Caki2 (cell line): Measurements from ENCODE around the gene CDH26. TPM values are rescaled to one million over a fixed set of nuclear protein-coding genes. Genes with fewer than 3 reads are reported as not detected.

Source experiments
- DNase-seq: peaks from one replicate; pipeline ENCODE4 v3.0.0-alpha.2; 2015; ENCODE audit warnings: low read depth
- in situ Hi-C: cut with HindIII; loops from 2 replicates; pipeline ENCODE4 v1.10.0; 2016; ENCODE audit warnings: low sequenced_read_pairs, low pct_unique_long_range_greater_than_20kb, mixed read lengths
- total RNA-seq: library from RNA; depleted of rRNA; stranded (reverse); fragments of >200 nt; shearing (Covaris generic); gene quantifications from 2 replicates; pipeline ENCODE4 v1.2.3, GENCODE V29; 2014; ENCODE audit warnings: low replicate concordance; rRNA removed

The CDH26 gene
- 0.44 and 0.55 TPM in 2 replicates for total RNA-seq

- in situ Hi-C loops, result no loop called here
Measured at GRCh38 chr20:59958123-59958522, at the start of gene CDH26. Gene CDH26 (plus strand): TSS chr20:59958423. CDS start chr20:59958727, 304 bp downstream.

GRCh38 chr20:59908855-59909254 lies 49.4 kb upstream of the CDH26 start:
- in situ Hi-C loops, result no loop called here
- DNase-seq, result no peak

More at GRCh38 chr20:59958123-59958522, at the start of gene CDH26:
- DNase-seq, result no peak

DNA sequence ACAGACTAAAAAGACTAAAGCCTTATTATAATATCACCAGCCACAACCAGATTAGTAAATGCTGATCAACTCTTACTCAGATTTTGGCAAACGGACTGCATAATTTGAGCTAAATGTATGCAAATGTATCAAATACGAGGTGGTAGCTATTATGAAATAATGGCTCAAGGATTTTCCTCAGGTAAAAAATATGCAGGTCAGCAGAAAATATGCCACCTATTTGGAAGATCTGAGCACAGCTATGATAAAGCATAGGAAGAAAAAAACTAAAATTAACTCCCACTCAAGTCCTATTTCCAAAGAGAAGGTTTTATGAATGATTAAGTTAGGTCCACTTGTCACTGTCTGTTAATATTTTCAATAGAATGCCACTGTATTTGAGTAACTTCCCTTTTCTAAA lies 47.2 kb upstream of the CDH26 start:
- in situ Hi-C loops, result no loop called here
- no peak for DNase-seq

DNA sequence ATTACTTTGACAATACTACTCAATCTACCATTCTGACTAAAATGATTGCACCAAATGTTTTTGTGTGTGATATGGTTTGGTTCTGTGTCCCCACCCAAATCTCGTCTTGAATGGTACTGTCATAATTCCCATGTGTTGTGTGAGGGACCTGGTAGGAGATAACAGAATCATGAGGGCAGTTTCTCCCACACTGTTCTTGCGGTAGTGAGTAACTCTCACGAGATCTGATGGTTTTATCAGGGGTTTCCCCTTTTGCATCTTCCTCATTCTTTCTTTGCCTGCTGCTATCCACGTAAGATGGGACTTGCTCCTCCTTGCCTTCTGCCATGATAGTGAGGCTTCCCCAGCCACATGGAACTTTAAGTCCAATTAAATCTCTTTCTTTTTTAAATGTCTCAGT lies 45.6 kb upstream of the CDH26 start:
- no peak for DNase-seq
- in situ Hi-C loops, result no loop called here

GRCh38 chr20:59920944-59921343 lies 37.3 kb upstream of the CDH26 start:
- no peak for DNase-seq
- in situ Hi-C loops, result no loop called here

DNA sequence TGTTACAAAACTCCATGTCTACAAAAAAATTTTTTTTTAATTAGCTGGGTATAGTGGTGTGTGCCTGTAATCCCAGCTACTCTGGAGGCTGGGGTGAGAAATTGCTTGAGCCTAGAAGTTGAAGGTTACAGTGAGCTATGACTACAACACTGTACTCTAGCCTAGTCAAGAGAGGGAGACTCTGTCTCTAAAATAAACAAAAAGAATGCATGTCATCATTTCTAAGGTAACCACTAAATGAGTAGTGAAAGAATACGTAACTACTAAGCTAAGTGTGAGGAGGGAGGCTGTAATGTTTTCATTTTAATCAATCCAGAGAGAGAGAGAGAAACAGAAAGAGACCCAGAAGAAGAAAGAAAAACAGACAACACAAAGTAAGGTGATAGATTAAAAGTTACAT lies 34.7 kb upstream of the CDH26 start:
- in situ Hi-C loops, result no loop called here

DNA sequence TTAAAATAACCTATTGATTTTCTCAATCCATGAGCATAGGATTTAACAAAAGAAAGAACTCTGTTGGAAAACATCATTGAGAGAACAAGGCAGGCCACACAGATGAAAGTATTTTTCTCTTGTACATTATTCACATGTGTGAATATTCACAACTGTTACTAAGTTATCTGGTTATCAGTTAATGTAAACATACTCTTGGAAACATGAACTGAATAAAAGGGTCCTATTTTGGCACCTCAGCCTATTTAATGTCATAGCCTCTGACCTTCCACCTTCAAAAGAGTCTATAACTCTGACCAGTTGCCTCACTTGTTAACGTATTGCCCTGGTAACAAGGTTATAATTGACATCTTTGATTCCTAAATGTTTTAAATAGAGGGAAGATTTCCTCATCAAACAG lies 32.9 kb upstream of the CDH26 start:
- DNase-seq, result no peak
- in situ Hi-C loops, result no loop called here

More for the DNA sequence above, 34.7 kb upstream of the CDH26 start:
- DNase-seq, result peak; percentile 59

DNA sequence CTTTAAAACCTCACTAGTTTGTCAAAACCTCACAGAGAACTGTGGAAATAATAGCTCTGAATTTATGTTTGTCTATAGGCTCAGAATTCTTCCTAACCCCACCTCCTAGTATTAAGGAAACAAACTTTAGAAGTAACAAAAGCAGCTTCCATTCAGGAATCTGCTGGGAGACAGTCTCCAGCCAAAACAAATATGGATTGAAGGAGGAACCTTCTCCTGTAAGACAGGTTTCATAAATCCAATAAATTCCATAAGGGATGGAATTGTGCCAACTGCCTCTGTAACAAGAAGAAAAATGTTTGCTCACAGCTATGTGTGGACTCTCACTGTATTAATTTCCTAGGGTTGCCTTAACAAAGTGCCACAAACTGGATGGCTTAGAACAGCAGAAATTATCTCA lies 32.3 kb upstream of the CDH26 start:
- in situ Hi-C loops, result no loop called here
- no peak for DNase-seq

GRCh38 chr20:59931511-59932312 lies 26.5 kb upstream of the CDH26 start:
- DNase-seq, result no peak
- in situ Hi-C loops, result no loop called here

DNA sequence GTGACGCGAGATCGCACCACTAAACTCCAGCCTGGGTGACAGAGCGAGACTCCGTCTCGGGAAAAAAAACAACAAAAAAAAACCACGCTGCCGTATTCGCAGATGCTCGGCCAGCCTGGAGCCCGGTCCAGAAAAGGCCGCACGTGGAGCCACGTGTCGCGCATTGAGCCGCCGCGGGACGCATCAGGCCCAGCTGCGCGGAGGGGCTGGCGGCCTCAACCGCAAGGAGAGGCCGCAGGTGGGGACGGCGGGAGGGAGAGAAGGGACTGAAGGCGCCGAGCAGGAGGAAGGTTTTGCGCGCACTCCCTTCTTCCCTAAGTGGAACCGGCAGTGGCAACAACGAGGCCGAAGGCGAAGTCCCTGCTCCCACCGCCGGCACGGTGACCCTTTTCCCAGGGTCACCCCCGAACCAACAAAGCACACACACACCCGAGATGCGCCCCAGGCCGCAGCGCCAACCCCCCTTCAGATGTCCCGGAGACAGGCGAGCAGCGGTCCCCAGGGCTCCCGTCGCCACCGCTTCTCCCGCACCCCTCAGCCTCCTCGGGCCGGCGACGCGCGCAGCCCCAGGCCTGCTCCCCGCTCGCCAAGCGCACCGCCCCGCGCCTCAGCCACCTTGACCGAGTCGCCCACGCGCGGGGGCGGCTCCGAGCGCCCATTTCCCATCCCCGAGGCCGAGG lies 25.5 kb upstream of the CDH26 start:
- in situ Hi-C loops, result no loop called here
- no peak for DNase-seq

- in situ Hi-C loops, result no loop called here
- peak; percentile 94 for DNase-seq
Measured at GRCh38 chr20:59933296-59933848, 24.9 kb upstream of the CDH26 start, which contains the start of gene SYCP2. Gene SYCP2 (minus strand): TSS chr20:59933637. CDS start chr20:59922413, 11,224 bp downstream.

DNA sequence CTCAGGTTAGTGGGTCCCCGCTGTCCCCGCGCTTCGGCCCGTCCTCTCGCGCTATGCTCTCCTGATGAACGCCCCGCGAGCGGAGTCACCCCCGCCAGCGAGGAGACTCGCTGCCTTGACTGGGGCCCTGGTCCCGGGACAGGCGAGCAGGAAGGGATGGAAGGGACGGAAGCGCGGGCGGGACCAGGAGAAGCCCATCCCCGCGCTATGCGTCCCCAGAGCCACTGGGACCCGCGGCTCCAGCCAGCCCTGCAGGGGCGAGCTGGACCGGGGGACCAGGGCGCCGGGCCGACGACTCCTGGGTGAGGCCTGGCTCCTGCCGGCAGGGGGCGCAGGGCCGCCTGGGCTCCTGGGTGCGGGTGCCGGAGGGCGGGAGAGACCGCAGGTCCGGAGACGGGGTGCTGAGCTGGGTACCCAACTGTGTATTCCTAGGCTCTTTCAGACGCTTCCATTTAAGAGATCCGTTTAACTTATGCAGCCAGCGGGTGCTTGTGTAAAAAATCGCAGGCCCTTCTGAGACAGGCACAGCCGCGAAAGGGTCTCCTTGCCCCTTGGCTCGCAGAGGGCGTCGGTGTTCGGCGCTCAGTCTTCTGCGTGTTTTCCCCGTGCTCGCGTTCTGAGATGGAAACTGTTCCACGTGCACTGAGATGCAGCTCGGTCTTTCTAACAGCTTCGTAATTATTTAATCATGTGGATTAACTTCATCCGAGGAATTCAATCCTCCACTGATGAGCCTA lies 24.2 kb upstream of the CDH26 start:
- in situ Hi-C loops, result no loop called here
- peak; percentile 94 for DNase-seq

GRCh38 chr20:59935457-59936185 lies 22.6 kb upstream of the CDH26 start:
- in situ Hi-C loops, result no loop called here
- DNase-seq, result no peak

GRCh38 chr20:59936409-59936808 lies 21.8 kb upstream of the CDH26 start:
- in situ Hi-C loops, result no loop called here
- no peak for DNase-seq

DNA sequence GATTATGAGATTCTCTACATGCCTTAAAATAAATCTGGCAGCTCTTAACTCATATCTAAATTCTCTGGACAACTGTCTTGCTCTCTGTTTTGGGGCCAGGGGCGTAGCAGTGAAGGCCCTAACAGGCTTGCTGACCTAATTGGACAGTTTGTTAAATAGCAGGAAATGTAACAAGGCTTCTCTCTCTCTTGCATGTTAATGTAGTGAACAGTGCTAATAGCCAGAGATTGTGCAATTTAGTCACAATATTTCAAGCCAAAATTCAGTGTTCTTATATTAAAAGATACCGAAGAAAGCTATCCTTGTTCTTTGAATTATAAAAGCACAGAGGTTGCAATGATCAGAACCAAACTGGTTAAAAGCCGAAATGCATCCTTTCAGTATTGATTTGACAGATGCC lies 21.1 kb upstream of the CDH26 start:
- in situ Hi-C loops, result no loop called here

GRCh38 chr20:59938221-59938620 lies 20.0 kb upstream of the CDH26 start:
- no peak for DNase-seq
- in situ Hi-C loops, result no loop called here

More for the DNA sequence above, 21.1 kb upstream of the CDH26 start:
- no peak for DNase-seq

- DNase-seq, result no peak
- in situ Hi-C loops, result no loop called here
Measured at GRCh38 chr20:59938696-59939051, 19.5 kb upstream of the CDH26 start.
